Endothelial cell of umbilical vein (primary cell): ENCODE measurements around the gene CACNA1C. TPM values are rescaled to one million over a fixed set of nuclear protein-coding genes. Genes with fewer than 3 reads are reported as not detected.

Source experiments
- BruUV-seq: library from RNA; stranded (reverse); fragments of 400-500 nt; replicated peaks from 2 replicates; lab custom pipeline; 2021; lab: Mats Ljungman, UMichigan
- CTCF ChIA-PET: fragments of 300-600, 350-600 bp; sonication (Branson Sonifier 250); formaldehyde crosslinking; loops from one replicate; lab custom pipeline; 2021; ENCODE audit warnings: antibody characterized with exemption, inconsistent platforms; lab: Charles Lee
- POLR2A ChIA-PET: fragments of 300-600, 350-600 bp; sonication (Branson Sonifier 250); formaldehyde crosslinking; loops from one replicate; lab custom pipeline; 2021; ENCODE audit warnings: antibody characterized with exemption, inconsistent platforms; lab: Charles Lee
- DNase-seq: peaks from one replicate; pipeline ENCODE4 v3.0.0-alpha.2; 2011; ENCODE audit warnings: low read depth, low spot score
- FAIRE-seq: peaks from 2 replicates; lab custom pipeline; 2011; peaks lifted over from hg19 to GRCh38; lab: Jason Lieb, UNC
- H2AFZ ChIP-seq: 2 replicates; pipeline ENCODE4 v1.6.0; 2012; ENCODE audit warnings: low read depth, low read length, control low read depth, inconsistent platforms
- H3K27ac ChIP-seq: 2 replicates; pipeline ENCODE4 v1.5.1; 2011; ENCODE audit warnings: low read depth, mild to moderate bottlenecking, control low read depth, low read length, moderate library complexity; ENCODE audit not compliant: insufficient read depth
- H3K27me3 ChIP-seq, 2 experiments: 2 replicates each; pipeline versions ENCODE4 v1.6.0 to v1.6.1; 2011; ENCODE audit warnings: low read length in 2 of 2, mixed read lengths in 1 of 2; ENCODE audit not compliant: control insufficient read depth in 2 of 2, insufficient read depth in 2 of 2
- H3K36me3 ChIP-seq, 2 experiments: 2 replicates in 1 of 2; 3 replicates in 1 of 2; pipeline ENCODE4 v1.5.1; 2011; ENCODE audit warnings: low read length in 2 of 2, mild to moderate bottlenecking in 1 of 2, moderate library complexity in 1 of 2; ENCODE audit not compliant: control insufficient read depth in 2 of 2, insufficient read depth in 2 of 2; ENCODE audit errors: extremely low read depth in 1 of 2
- H3K4me1 ChIP-seq: 3 replicates; pipeline ENCODE4 v1.5.1; 2011; ENCODE audit warnings: mild to moderate bottlenecking, low read length; ENCODE audit not compliant: control insufficient read depth, insufficient read depth; ENCODE audit errors: extremely low read depth
- H3K4me2 ChIP-seq: 2 replicates; pipeline ENCODE4 v1.6.1; 2011; ENCODE audit warnings: low read length, control low read depth, mixed read lengths; ENCODE audit not compliant: insufficient read depth
- H3K4me3 ChIP-seq, 3 experiments: fragments of 200-600 bp in 1 of 3; sonication (generic), shearing (Covaris generic) in 1 of 3; replicated peaks in 1 of 3; 2 replicates each; pipeline ENCODE4 v1.5.1; 2011 to 2016; ENCODE audit warnings: control low read depth in 3 of 3, low read length in 3 of 3, mild to moderate bottlenecking in 2 of 3, inconsistent platforms in 1 of 3, low read depth in 1 of 3, moderate library complexity in 1 of 3; ENCODE audit not compliant: insufficient read depth in 1 of 3
- H3K79me2 ChIP-seq: 2 replicates; pipeline ENCODE4 v1.6.0; 2012; ENCODE audit warnings: low read length, inconsistent platforms; ENCODE audit not compliant: control insufficient read depth, insufficient read depth
- H3K9ac ChIP-seq: replicated peaks from 2 replicates; pipeline ENCODE3; 2011; ENCODE audit warnings: low read length, control low read depth; ENCODE audit not compliant: insufficient read depth; ENCODE audit errors: extremely low read depth
- H3K9me1 ChIP-seq: replicated peaks from 3 replicates; pipeline ENCODE4 v1.6.0; 2011; ENCODE audit warnings: mild to moderate bottlenecking, low read length; ENCODE audit not compliant: control insufficient read depth, insufficient read depth; ENCODE audit errors: extremely low read depth
- H3K9me3 ChIP-seq: replicated peaks from 2 replicates; pipeline ENCODE4 v1.5.1; 2012; ENCODE audit warnings: low read length, inconsistent platforms; ENCODE audit not compliant: control insufficient read depth, insufficient read depth
- H4K20me1 ChIP-seq: replicated peaks from 2 replicates; pipeline ENCODE3; 2011; ENCODE audit warnings: mild to moderate bottlenecking, low read length; ENCODE audit not compliant: control insufficient read depth, insufficient read depth; ENCODE audit errors: extremely low read depth
- EZH2 ChIP-seq: IDR thresholded peaks from 2 replicates; pipeline ENCODE4 v1.6.1; 2012; ENCODE audit warnings: borderline replicate concordance, low read depth, mild to moderate bottlenecking, moderate library complexity, low read length, inconsistent platforms; ENCODE audit not compliant: severe bottlenecking
- FOS ChIP-seq: IDR thresholded peaks from 2 replicates; pipeline ENCODE4 v1.6.1; 2011; ENCODE audit warnings: mild to moderate bottlenecking, low read length, moderate library complexity, borderline replicate concordance; ENCODE audit not compliant: insufficient read depth
- GATA2 ChIP-seq: IDR thresholded peaks from 2 replicates; pipeline ENCODE4 v1.7.0; 2011; ENCODE audit warnings: low read depth, mild to moderate bottlenecking, moderate library complexity, mixed read lengths, low read length; ENCODE audit not compliant: insufficient read length, insufficient read depth
- JUN ChIP-seq: IDR thresholded peaks from 2 replicates; pipeline ENCODE4 v1.6.1; 2011; ENCODE audit warnings: borderline replicate concordance, low read depth; ENCODE audit not compliant: insufficient read length, insufficient read depth
- MYC ChIP-seq: IDR thresholded peaks from one replicate; pipeline ENCODE4 v1.6.1; 2011; ENCODE audit warnings: mild to moderate bottlenecking, low read depth, low read length
- POLR2A ChIP-seq: IDR thresholded peaks from 2 replicates; pipeline ENCODE4 v1.6.1; 2012; ENCODE audit warnings: low read depth, mild to moderate bottlenecking, control low read depth, low read length
- POLR2AphosphoS5 ChIP-seq: IDR thresholded peaks from 2 replicates; pipeline ENCODE4 v1.6.1; 2012; ENCODE audit warnings: low read depth, mild to moderate bottlenecking, control low read depth, low read length, moderate library complexity; ENCODE audit not compliant: insufficient read depth
- dilution Hi-C: fragments of 300-500 bp; cut with MboI; formaldehyde crosslinking; loops from one replicate; pipeline ENCODE4 v1.15.0; 2019; ENCODE audit warnings: low sequenced_read_pairs; ENCODE audit not compliant: extremely low pct_ligation_motif_present
- intact Hi-C: fragments of 100-400 bp; cut with micrococcal nuclease; formaldehyde crosslinking; loops from one replicate; pipeline ENCODE4 v1.10.0; 2022
- polyA plus RNA-seq, 4 experiments: library from polyadenylated mRNA; depleted of rRNA in 3 of 4; stranded (reverse) in 3 of 4; unstranded in 1 of 4; fragments of >200 nt; gene quantifications; 2 replicates each; pipeline versions ENCODE4 v1.2.1 to v1.2.3, GENCODE V29; 2011 to 2012; ENCODE audit warnings: missing spikeins in 1 of 4
- total RNA-seq: library from RNA; stranded (reverse); gene quantifications from 2 replicates; pipeline ENCODE4 v1.2.3, GENCODE V29; 2021
- TF ChIP-seq, protein P1 (sequence below), 2 donors: IDR thresholded peaks; 1 replicate in 1 of 2; 2 replicates in 1 of 2; pipeline ENCODE4 v1.5.1; 2011; ENCODE audit warnings: low read length in 2 of 2, mild to moderate bottlenecking in 2 of 2, moderate library complexity in 2 of 2, control low read depth in 1 of 2, inconsistent platforms in 1 of 2, low read depth in 1 of 2; ENCODE audit not compliant: insufficient read depth in 1 of 2; ENCODE audit errors: extremely low read depth in 1 of 2
- TF ChIP-seq, protein P2 (sequence below): IDR thresholded peaks from 2 replicates; pipeline ENCODE4 v1.6.1; 2011; ENCODE audit not compliant: insufficient read depth, insufficient read length

CACNA1C gene
- total and polyA plus RNA-seq, 2 donors (not counting 3 experiments of a cell fraction or from before 2014, with no cell fraction given) = not detected

DNA sequence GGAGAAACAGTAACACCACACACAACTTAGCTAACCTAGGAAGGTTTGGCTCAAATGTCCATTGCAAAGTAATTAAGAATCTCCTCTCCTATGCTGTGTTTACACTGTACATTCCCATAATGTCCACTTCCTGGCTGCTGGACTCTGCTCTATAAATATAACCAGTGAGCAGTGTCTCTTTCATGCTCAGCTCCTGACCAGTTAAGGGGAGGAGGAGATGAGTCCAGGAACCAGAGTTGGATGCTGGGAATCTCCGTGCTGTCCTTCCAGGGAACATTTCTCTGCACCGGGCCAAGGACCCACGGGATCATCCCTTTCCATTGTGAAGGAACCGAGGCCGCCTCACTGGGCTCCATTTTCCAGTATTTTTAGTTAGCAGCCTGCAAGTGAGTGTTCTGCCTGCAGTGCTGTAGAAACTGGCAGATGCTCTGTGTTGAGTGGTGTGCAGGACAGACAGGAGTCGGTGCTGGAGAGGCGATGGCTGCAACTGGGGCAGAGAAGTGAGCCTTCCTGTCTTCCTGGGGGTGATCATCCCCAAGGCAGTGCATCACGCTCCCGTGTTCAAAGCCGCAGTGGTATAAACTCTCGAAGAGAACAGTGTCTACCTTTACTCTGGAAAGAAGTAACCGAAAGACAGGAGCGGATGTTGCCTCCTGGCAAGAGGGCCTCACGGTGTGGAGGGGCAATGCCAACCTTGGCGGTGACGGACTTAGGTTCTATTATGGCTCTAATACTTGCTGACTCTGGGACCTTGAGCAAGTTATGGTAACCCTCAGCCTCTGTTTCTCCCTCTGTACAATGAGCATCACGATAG, 195.5 kb downstream of the CACNA1C start:
- TF ChIP-seq POLR2A = no peak
- no peak for TF ChIP-seq GATA2
- TF ChIP-seq, protein P1, sequence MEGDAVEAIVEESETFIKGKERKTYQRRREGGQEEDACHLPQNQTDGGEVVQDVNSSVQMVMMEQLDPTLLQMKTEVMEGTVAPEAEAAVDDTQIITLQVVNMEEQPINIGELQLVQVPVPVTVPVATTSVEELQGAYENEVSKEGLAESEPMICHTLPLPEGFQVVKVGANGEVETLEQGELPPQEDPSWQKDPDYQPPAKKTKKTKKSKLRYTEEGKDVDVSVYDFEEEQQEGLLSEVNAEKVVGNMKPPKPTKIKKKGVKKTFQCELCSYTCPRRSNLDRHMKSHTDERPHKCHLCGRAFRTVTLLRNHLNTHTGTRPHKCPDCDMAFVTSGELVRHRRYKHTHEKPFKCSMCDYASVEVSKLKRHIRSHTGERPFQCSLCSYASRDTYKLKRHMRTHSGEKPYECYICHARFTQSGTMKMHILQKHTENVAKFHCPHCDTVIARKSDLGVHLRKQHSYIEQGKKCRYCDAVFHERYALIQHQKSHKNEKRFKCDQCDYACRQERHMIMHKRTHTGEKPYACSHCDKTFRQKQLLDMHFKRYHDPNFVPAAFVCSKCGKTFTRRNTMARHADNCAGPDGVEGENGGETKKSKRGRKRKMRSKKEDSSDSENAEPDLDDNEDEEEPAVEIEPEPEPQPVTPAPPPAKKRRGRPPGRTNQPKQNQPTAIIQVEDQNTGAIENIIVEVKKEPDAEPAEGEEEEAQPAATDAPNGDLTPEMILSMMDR (IDR thresholded peaks at IDR 0.05; ENCODE audit: extremely low read depth in 1 of 2, insufficient read depth in 1 of 2, low read depth in 1 of 2, low read length in 2 of 2) = no peak
- no peak for TF ChIP-seq EZH2
- no peak for TF ChIP-seq JUN
- TF ChIP-seq, protein P2, sequence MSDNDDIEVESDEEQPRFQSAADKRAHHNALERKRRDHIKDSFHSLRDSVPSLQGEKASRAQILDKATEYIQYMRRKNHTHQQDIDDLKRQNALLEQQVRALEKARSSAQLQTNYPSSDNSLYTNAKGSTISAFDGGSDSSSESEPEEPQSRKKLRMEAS = no peak
- TF ChIP-seq POLR2AphosphoS5 = no peak
- TF ChIP-seq MYC = no peak
- TF ChIP-seq FOS = no peak
- ChIA-PET CTCF (no interaction called here), POLR2A (no interaction called here)
- no peaks in the 10 kb centered on the region for H3K27me3 ChIP-seq
- no peak overlapping the region for H3K27ac ChIP-seq
- no peaks in the 10 kb centered on the region for H3K36me3 ChIP-seq
- no peak overlapping the region for H3K4me2 ChIP-seq
- no peak for DNase-seq
- FAIRE-seq = no peak
- no peaks in the 10 kb centered on the region for H3K9me3 ChIP-seq
- no peaks in the 10 kb centered on the region for H4K20me1 ChIP-seq
- no peak overlapping the region for H3K4me3 ChIP-seq
- H2AFZ ChIP-seq = no peak overlapping the region
- intact Hi-C loops = no loop called here
- dilution Hi-C loops = no loop called here
- no peaks in the 10 kb centered on the region for H3K9me1 ChIP-seq
- no peak overlapping the region for H3K9ac ChIP-seq
- no peaks in the 10 kb centered on the region for H3K79me2 ChIP-seq
- BruUV-seq = no TSS peak
- no peaks in the 10 kb centered on the region for H3K4me1 ChIP-seq
